Sciatic nerve (tissue), 2 donors: ENCODE data around the gene PRKRIP1. TPM values are rescaled to one million over a fixed set of nuclear protein-coding genes. Genes with fewer than 3 reads are reported as not detected.
"Not testable (repeated sequence)": the region's sequence is repeated elsewhere in the genome, so short reads cannot be mapped to it uniquely, and the experiment has no call there.

Experiments
- ATAC-seq: fragments of 200-7000 bp; cut with Tn5 transposase; one replicate; pipeline ENCODE4 v1.9.1; 2020; ENCODE audit warnings: mild to moderate bottlenecking, moderate library complexity
- DNase-seq: peaks from one replicate; pipeline ENCODE4 v3.0.0-alpha.2; 2020; ENCODE audit warnings: low spot score
- intact Hi-C: fragments of 100-400 bp; cut with DNase I; formaldehyde crosslinking; loops from one replicate; pipeline ENCODE4 v1.14.2; 2022
- total RNA-seq: library from RNA; stranded (reverse); fragmentation: NEBNext Ultra II Directional; extraction: Animal tissue kit (Norgen Biotek cat#: 25700); gene quantifications from one replicate; pipeline ENCODE4 v1.2.1, GENCODE V29; 2021
- donor health status: DM: no; HTN: no; CAD: no.
- donor health status: DM: no; HTN: no; CAD: no.

The PRKRIP1 gene
- total RNA-seq, result 29.8 TPM

- DNase-seq, result peak; percentile 83
- peak; percentile 96 for ATAC-seq
- intact Hi-C loops, result no loop called here
These were observed at the start of gene PRKRIP1 for GRCh38 chr7:102395873-102396709. PRKRIP1 (plus strand) TSS chr7:102396363; CDS start chr7:102396412, 49 bp downstream.

- intact Hi-C loops, DNase-seq, ATAC-seq: not testable (repeated sequence)
These were observed 49.2 kb upstream of the PRKRIP1 start for GRCh38 chr7:102346983-102347382.

GRCh38 chr7:102356344-102356743, 39.8 kb upstream of the PRKRIP1 start, which contains the start of gene SPDYE6:
SPDYE6 (minus strand) TSS chr7:102356444; CDS start chr7:102356023, 421 bp downstream.
- intact Hi-C loops, DNase-seq, ATAC-seq: not testable (repeated sequence)

- intact Hi-C loops, result not testable (repeated sequence)
These were observed 32.4 kb upstream of the PRKRIP1 start for GRCh38 chr7:102363549-102364393.

GRCh38 chr7:102364394-102364886, 31.7 kb upstream of the PRKRIP1 start:
- intact Hi-C loops, DNase-seq, ATAC-seq: not testable (repeated sequence)

More at GRCh38 chr7:102363549-102364393, 32.4 kb upstream of the PRKRIP1 start:
- ATAC-seq (peak; percentile 100), DNase-seq (peak; percentile 95)

GRCh38 chr7:102365390-102365789, 30.8 kb upstream of the PRKRIP1 start:
- DNase-seq, intact Hi-C loops, ATAC-seq: not testable (repeated sequence)

- ATAC-seq, intact Hi-C loops: not testable (repeated sequence)
These were observed 26.1 kb upstream of the PRKRIP1 start for GRCh38 chr7:102370038-102370437.

GRCh38 chr7:102372796-102373195, 23.4 kb upstream of the PRKRIP1 start:
- DNase-seq, intact Hi-C loops, ATAC-seq: not testable (repeated sequence)

More at GRCh38 chr7:102370038-102370437, 26.1 kb upstream of the PRKRIP1 start:
- DNase-seq, result not testable (repeated sequence)

- DNase-seq (no peak), ATAC-seq (no peak)
- intact Hi-C loops, result no loop called here
These were observed 19.1 kb upstream of the PRKRIP1 start for GRCh38 chr7:102376964-102377466.

- DNase-seq, intact Hi-C loops, ATAC-seq: not testable (repeated sequence)
These were observed 15.3 kb upstream of the PRKRIP1 start for GRCh38 chr7:102380837-102381236.

GRCh38 chr7:102381696-102382425, 14.3 kb upstream of the PRKRIP1 start:
- DNase-seq, ATAC-seq, intact Hi-C loops: not testable (repeated sequence)

- ATAC-seq, result no peak
- no peak for DNase-seq
- intact Hi-C loops, result no loop called here
These were observed 9.1 kb upstream of the PRKRIP1 start for GRCh38 chr7:102387064-102387463.

GRCh38 chr7:102389810-102390209, 6.4 kb upstream of the PRKRIP1 start:
- ATAC-seq, result no peak
- DNase-seq, result no peak
- intact Hi-C loops, result loop anchor here (5.0 kb wide), 1 partner anchor 108 kb away; no protein-coding TSS in a partner anchor

GRCh38 chr7:102390697-102391484, 5.3 kb upstream of the PRKRIP1 start:
- DNase-seq (peak; percentile 92), ATAC-seq (peak; percentile 88)
- intact Hi-C loops, result loop anchor here (5.0 kb wide), 1 partner anchor 109 kb away; no protein-coding TSS in a partner anchor

- ATAC-seq (no peak), DNase-seq (no peak)
- intact Hi-C loops, result loop anchor here (5.0 kb wide), 1 partner anchor 110 kb away; no protein-coding TSS in a partner anchor
These were observed 3.8 kb upstream of the PRKRIP1 start for GRCh38 chr7:102392330-102392729.

- no peak for DNase-seq
- intact Hi-C loops, result loop anchor here (5.0 kb wide), 1 partner anchor 111 kb away; no protein-coding TSS in a partner anchor
- no peak for ATAC-seq
These were observed 2.7 kb upstream of the PRKRIP1 start for GRCh38 chr7:102393467-102393866.

GRCh38 chr7:102395592-102395872, 631 bp upstream of the PRKRIP1 start:
- DNase-seq (peak; percentile 49), ATAC-seq (peak; percentile 18)
- intact Hi-C loops, result no loop called here

- DNase-seq, result no peak
- intact Hi-C loops, result no loop called here
- peak; percentile 7 for ATAC-seq
These were observed 502 bp downstream of the PRKRIP1 start for GRCh38 chr7:102396710-102397019.
